KMS-11 (cell line): Measurements from ENCODE around the gene SYT11.

Source experiments
- H2AFZ ChIP-seq: fragments of 200-600 bp; sonication (generic); 2 replicates; pipeline ENCODE4 v1.6.1; 2016; ENCODE audit warnings: antibody characterized with exemption, mixed run types, low read depth
- H3K27ac ChIP-seq: fragments of 200-600 bp; sonication (generic); 2 replicates; pipeline ENCODE4 v1.6.1; 2016; ENCODE audit warnings: mild to moderate bottlenecking, mixed run types
- H3K27me3 ChIP-seq: fragments of 200-600 bp; sonication (generic); 2 replicates; pipeline ENCODE4 v1.6.1; 2017; ENCODE audit warnings: mild to moderate bottlenecking, low read depth, mixed run types, moderate library complexity; ENCODE audit not compliant: insufficient read depth
- H3K36me3 ChIP-seq: fragments of 200-600 bp; sonication (generic); 2 replicates; pipeline ENCODE4 v1.6.1; 2017; ENCODE audit warnings: mild to moderate bottlenecking, mixed run types; ENCODE audit not compliant: insufficient read depth
- H3K4me1 ChIP-seq: fragments of 200-600 bp; sonication (generic); 2 replicates; pipeline ENCODE4 v1.6.1; 2016; ENCODE audit warnings: mild to moderate bottlenecking, low read depth, mixed run types; ENCODE audit not compliant: poor library complexity, severe bottlenecking
- H3K4me2 ChIP-seq: fragments of 200-600 bp; sonication (generic); 2 replicates; pipeline ENCODE4 v1.7.0; 2016; ENCODE audit warnings: mild to moderate bottlenecking, mixed run types
- H3K4me3 ChIP-seq: fragments of 200-600 bp; sonication (generic); IDR thresholded peaks from 2 replicates; pipeline ENCODE4 v1.6.1; 2017; ENCODE audit warnings: low read depth, low read length, mixed read lengths; ENCODE audit not compliant: insufficient read depth
- H3K79me2 ChIP-seq: fragments of 200-600 bp; sonication (generic); 2 replicates; pipeline ENCODE4 v1.6.1; 2016; ENCODE audit warnings: low read depth, mixed run types; ENCODE audit not compliant: insufficient read depth
- H3K9ac ChIP-seq: fragments of 200-600 bp; sonication (generic); 2 replicates; pipeline ENCODE4 v1.6.1; 2016; ENCODE audit warnings: mild to moderate bottlenecking, mixed run types
- H4K20me1 ChIP-seq: fragments of 200-600 bp; sonication (generic); 2 replicates; pipeline ENCODE4 v1.6.1; 2016; ENCODE audit warnings: mild to moderate bottlenecking, mixed run types; ENCODE audit not compliant: insufficient read depth
- TF ChIP-seq, protein P1 (sequence below): fragments of 200-600 bp; sonication (generic); conservative IDR thresholded peaks from 2 replicates; pipeline ENCODE4 v1.6.1; 2017; ENCODE audit warnings: low read depth, mild to moderate bottlenecking, antibody characterized with exemption, low read length, moderate library complexity, mixed read lengths

Gene SYT11

DNA sequence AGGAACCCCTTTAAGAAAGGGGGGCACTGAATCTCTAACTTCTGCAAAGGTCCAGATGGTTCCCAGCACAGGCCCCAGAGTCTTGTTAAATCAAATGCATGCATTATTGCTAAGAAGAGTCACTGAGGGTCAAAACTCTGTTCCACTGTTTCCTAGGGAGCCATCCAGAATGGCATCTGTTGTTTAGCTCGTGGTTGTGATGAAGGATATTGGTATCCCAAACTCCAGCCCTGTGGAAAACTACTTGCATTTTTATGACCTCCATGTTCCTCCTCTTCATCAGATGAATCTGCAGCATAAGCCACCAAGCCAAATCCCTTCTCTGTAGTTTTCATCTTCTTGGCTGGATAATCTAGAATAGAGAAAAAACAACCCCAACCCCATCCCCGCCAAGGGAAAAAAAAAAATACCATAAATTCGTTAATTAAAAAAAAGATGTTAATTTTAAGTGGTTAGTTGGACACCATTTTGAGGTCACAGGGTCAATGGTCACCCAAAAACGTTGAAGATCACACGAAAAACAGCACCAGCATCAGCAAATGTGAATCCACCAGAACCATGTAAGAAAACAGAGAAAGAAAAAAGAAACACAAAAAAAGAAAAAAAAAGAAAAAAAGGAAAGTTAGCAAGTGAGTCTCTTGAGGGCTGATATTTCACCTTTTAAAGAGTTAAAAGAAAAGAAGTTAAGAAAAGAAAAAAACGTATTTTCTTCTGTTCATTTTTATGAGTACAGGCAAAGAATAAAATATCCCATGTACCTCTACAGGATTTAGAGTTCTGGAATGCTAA, 54.8 kb downstream of the SYT11 start:
- Histone ChIP-seq H3K9ac (no peak overlapping the region), H4K20me1 (no peaks in the 10 kb centered on the region), H3K27ac (no peak overlapping the region), H3K36me3 (peaks cover 49% of the 10 kb centered on the region; the same call in 1 of the 2 replicates), H3K4me3 (no peak overlapping the region), H3K79me2 (peaks cover 7% of the 10 kb centered on the region; the same call in 1 of the 2 replicates), H2AFZ (no peak overlapping the region), H3K27me3 (no peaks in the 10 kb centered on the region), H3K4me2 (no peak overlapping the region), H3K4me1 (peaks cover 28% of the 10 kb centered on the region)
- TF ChIP-seq, protein P1, sequence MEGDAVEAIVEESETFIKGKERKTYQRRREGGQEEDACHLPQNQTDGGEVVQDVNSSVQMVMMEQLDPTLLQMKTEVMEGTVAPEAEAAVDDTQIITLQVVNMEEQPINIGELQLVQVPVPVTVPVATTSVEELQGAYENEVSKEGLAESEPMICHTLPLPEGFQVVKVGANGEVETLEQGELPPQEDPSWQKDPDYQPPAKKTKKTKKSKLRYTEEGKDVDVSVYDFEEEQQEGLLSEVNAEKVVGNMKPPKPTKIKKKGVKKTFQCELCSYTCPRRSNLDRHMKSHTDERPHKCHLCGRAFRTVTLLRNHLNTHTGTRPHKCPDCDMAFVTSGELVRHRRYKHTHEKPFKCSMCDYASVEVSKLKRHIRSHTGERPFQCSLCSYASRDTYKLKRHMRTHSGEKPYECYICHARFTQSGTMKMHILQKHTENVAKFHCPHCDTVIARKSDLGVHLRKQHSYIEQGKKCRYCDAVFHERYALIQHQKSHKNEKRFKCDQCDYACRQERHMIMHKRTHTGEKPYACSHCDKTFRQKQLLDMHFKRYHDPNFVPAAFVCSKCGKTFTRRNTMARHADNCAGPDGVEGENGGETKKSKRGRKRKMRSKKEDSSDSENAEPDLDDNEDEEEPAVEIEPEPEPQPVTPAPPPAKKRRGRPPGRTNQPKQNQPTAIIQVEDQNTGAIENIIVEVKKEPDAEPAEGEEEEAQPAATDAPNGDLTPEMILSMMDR = no peak

DNA sequence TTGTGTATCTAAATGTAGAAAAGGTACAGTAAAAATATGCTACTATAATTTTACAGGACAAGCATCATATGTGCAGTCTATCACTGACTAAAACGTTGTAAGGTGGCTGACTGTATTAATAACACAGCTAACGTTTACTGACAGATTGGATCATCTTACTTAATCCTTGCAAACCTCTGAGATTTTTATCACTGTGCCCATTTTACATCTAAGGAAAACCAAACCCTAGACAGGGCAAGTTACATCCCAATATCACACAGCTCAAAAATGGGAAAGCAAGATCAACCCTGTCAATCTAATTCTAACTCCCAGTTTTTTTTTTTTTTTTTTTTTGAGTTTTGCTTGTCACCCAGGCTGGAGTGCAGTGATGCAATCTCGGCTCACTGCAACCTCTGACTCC, 59.3 kb downstream of the SYT11 start:
- no peak overlapping the region for H3K9ac ChIP-seq
- no peak overlapping the region for H3K4me3 ChIP-seq
- H4K20me1 ChIP-seq = no peaks in the 10 kb centered on the region
- H3K79me2 ChIP-seq = peaks cover 10% of the 10 kb centered on the region; the same call in 1 of the 2 replicates
- H3K4me2 ChIP-seq = no peak overlapping the region
- no peak overlapping the region for H2AFZ ChIP-seq
- H3K27ac ChIP-seq = no peak overlapping the region
- TF ChIP-seq, protein P1 = no peak
- peaks cover 78% of the 10 kb centered on the region; the same call in 1 of the 2 replicates for H3K36me3 ChIP-seq
- H3K27me3 ChIP-seq = no peaks in the 10 kb centered on the region
- no peaks in the 10 kb centered on the region for H3K4me1 ChIP-seq

DNA sequence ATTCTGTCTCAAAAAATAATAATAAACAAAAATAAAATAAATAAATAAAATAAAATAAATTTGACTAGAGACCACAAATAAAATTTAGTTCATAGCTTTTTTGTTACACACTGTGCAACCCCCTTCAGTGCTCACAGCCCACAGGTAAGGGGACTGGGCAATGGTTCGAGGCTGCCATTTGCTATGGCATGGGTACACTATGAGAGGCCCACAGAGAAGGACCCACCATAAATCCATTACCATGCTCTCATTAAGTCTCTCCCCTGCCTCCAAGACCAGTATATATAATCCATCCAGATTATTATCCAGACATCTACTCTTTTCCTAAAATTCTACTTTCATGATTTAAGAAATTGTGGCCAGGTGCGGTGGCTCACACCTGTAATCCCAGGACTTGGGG, 60.4 kb downstream of the SYT11 start:
- H3K4me1 ChIP-seq = no peaks in the 10 kb centered on the region
- TF ChIP-seq, protein P1 = no peak
- peaks cover 13% of the 10 kb centered on the region; the same call in 1 of the 2 replicates for H3K79me2 ChIP-seq
- no peak overlapping the region for H3K9ac ChIP-seq
- peaks cover 78% of the 10 kb centered on the region; the same call in 1 of the 2 replicates for H3K36me3 ChIP-seq
- H4K20me1 ChIP-seq = no peaks in the 10 kb centered on the region
- H3K4me3 ChIP-seq = no peak overlapping the region
- H2AFZ ChIP-seq = no peak overlapping the region
- no peak overlapping the region for H3K4me2 ChIP-seq
- no peaks in the 10 kb centered on the region for H3K27me3 ChIP-seq
- no peak overlapping the region for H3K27ac ChIP-seq

DNA sequence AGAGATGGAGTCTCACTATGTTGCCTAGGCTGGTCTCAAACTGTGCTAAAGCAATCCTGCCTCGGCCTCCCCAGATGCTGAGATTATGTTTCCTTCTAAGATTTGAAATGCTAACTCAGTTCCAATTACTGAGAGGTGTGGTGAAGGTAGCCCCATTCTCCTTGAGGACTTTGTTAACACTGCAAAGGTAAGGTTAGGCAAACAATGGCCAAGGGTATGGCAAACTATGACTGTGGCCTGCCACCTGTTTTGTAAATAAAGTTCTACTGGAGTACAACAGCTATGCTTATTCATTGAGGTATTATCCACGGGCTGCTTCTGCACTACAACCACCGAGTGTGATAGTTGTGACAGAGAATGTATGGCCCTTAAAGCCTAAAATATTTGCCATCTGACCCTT, 61.4 kb downstream of the SYT11 start:
- no peak overlapping the region for H3K4me2 ChIP-seq

More for the DNA sequence above, 61.4 kb downstream of the SYT11 start:
- H3K4me1 ChIP-seq = no peaks in the 10 kb centered on the region
- no peak overlapping the region for H3K4me3 ChIP-seq
- no peak overlapping the region for H3K27ac ChIP-seq
- no peaks in the 10 kb centered on the region for H4K20me1 ChIP-seq
- TF ChIP-seq, protein P1 = no peak
- H2AFZ ChIP-seq = no peak overlapping the region
- peaks cover 17% of the 10 kb centered on the region; the same call in 1 of the 2 replicates for H3K79me2 ChIP-seq
- H3K27me3 ChIP-seq = no peaks in the 10 kb centered on the region
- H3K36me3 ChIP-seq = peaks cover 77% of the 10 kb centered on the region; the same call in 1 of the 2 replicates
- no peak overlapping the region for H3K9ac ChIP-seq
